ENCODE measurements around the gene BOC.

The BOC gene

DNA sequence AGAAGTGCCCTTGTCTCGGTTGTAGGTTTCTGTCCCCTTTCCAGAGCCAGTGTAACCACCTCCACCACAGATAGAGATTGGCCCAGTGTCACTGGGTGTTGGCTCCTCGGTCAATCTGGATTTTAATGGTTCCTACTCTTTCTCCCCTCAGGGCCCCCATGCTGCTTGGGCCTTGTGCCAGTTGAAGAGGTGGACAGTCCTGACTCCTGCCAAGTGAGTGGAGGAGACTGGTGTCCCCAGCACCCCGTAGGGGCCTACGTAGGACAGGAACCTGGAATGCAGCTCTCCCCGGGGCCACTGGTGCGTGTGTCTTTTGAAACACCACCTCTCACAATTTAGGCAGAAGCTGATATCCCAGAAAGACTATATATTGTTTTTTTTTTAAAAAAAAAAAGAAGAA lies 75.2 kb downstream of the BOC start:
- no peak for DNase-seq (ENCODE audit: low read depth in 2 of 2)

DNA sequence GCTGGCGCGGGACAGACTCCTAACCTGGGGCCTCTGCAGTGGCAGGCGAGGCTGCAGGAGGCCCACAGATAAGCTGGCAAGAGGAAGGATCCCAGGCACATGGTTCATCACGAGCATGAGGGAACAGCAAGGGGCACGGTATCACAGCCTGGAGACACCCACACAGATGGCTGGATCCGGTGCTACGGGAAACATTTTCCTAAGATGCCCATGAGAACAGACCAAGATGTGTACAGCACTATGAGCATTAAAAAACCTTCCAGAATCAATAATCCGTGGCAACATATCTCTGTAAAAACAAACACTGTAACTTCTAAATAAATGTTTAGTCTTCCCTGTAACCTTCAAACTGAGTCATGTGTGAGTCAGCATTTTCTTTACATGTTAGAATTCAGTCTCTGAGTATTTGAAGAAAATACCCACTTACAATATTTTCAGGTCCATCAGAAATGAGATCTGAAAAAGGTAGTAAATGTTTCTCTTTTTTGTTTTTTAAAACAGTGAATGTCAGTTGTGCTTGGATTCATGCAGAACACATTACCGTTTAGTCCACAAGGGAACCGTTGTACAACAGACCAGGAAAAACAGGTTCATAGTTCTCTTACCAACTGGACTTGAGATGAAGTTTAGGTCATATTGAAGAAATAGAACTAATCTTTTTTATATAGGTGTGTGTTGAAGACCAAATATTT lies 75.9 kb downstream of the BOC start:
- DNase-seq (ENCODE audit: low read depth in 2 of 2), result no peak

DNA sequence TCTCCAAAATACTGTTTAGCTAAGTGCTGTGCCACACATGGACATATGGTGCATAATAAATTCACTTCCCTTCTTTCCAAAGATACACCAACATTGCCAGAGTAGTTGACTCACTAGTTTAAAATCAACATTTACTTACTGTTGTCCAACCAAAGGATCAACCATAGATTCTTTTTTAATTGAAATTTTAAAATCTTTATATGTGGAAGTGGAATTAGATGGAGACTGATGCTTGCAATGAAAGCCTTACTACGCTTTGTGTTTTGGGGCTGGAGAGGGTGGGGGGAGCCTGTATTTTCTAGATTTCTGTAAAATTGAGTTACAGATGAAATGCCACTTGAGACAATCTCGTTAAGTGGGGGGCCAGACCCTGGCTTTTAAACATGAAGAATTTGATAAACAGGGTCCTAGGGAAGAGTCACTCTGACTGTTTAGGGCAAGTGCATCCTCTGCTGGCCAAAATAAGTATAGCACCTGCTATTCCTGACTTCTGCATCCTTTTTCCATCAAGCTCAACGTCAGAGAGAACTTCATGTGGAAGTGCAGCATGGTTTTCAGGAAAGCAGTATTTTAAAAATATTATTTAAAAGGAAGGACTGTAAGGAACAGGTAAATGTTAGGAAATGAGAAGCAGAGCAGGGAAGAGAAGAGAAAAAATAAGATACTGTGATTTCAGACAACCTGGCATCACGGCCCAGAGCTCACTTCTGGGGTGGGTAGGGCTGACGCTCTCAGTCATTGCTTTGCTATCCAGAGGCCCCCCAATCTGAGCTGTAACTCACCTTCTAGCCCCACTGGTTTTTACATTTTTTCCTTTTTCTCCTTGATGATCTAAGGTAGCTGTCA lies 76.7 kb downstream of the BOC start:
- peak in 1 of 2 donors; percentile 19 for DNase-seq (ENCODE audit: low read depth in 2 of 2)

DNA sequence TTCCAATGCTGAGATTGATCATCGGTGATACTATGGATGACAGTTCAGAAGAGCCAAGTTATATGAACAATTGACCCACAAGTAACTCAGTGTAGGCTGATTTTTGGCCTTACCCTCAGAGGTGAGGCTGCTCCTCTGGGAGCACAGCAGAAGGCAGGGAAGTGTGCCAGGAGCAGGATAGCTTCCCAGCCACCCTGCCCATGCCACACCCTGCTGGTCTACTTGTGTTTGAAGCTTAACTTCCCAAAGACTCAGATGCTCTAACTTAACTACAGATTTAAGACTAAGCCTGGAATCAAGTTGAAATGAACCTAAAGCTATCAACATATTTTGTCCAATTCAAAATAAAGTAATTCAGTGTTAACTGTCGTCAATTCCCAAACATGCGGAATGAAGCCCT lies 77.5 kb downstream of the BOC start:
- DNase-seq (ENCODE audit: low read depth in 2 of 2), result no peak

DNA sequence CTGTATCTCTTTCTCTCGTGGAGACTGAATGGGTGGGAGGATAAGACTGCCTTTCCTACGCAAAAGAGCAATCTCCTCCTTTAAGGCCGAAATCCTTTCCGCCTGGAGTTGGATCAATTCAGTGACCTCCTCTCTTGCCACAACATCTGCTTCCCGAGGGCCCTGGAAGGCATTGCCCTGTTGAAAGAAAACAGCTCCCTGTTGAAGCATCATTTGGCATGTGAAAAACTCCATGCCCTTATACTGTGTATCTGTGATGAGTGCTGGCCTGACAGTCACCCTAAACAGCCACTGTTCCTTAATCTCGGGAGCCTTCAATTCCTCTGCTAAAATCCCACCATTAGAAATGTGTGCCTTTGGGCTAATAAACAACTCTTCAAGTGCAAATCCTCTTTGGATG lies 80.2 kb downstream of the BOC start:
- no peak for DNase-seq (ENCODE audit: low read depth in 2 of 2)

DNA sequence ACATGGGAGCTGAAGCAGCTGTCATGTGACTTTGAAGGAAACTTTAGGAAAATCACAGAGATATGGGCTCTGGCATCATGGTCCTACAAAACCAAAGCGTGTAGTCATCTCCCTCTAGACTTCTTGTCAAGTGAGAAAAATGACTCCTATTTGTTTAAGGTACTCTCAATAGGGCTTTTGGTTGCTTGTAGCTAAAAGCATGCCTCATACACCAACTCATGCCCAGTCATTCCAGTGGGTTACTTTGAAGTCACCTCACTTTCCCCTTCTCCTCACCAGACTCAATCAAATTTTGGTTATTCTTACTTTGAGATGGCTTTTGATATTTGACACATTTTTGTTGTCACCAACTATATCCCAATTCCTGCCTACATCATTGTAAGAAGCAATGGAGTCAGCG lies 81.6 kb downstream of the BOC start:
- no peak for DNase-seq (ENCODE audit: low read depth in 2 of 2)

DNA sequence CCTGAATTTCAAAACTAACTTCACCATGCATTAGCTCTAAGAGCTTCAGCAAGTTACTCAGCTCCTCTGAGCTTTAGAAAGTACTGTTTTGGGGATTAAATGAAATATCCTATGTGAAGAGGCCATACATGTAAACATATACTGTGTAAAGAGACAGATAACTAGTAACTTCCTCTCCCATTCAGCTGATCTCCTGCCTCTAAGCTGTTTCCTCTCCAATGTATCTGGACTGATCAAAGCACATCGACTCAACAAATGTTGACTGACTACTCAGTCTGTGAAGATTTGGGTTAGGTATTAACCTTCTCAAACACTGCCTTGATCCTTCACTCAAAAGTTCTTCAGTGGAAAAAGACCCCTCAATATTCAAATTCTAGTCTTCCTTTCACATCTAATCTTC lies 82.0 kb downstream of the BOC start:
- no peak for DNase-seq (ENCODE audit: low read depth in 2 of 2)

DNA sequence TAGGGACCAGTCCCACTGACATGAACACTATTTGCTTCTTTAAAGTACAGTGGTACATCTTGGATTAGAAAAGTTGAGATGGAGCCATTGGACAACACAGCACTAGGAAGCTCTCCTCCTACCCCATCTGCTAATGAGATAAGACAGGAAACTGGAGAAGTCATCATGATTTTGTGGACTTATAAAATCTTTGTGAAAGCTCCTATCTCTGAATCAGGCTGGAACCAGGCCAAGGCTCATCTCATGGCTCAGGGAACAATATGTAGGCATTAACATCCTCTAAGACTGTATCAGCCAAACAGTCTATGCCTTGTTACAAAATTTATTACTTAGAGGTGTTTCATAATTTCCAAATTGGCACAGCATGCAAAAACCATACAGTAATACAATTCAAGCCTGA lies 84.1 kb downstream of the BOC start:
- no peak for DNase-seq (ENCODE audit: low read depth in 2 of 2)

DNA sequence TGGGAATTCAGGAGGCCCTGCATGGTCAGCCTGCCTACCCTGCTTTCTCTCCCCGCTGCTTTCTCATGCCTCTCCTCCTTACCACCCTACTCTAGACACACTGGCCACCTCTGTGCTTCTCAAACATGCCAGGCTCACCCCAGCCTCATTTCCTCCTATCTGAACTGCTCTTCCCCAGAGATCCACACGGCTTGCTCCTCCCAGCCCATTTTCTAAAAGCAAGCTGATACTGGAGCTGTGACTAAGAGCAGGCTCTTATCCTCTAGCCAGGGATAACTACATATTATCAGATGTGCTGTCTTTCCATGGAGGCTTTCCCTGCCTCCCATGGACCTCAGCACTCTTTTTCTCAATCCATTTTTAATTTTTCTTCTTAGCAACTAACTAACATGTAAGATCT lies 85.9 kb downstream of the BOC start:
- DNase-seq (ENCODE audit: low read depth in 2 of 2), result no peak

DNA sequence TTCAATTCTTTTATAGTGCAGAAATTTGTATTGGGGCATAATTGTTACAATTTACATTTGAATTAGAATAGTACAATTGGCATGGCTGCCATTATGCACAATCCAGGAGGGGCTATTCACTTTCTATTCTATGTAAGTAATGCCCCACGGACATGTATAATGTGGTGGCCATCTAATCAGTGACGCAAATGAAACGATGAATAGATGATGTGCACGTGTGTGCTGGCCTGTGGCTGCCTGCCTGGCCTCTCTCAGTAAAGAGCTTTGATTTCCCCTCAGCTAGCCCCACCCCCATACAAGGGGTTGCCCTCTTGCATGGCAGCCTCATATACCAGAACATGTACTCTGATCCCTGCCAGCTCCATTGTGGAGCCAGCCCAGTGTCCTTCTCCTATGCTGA lies 86.5 kb downstream of the BOC start:
- DNase-seq (ENCODE audit: low read depth in 2 of 2), result no peak

DNA sequence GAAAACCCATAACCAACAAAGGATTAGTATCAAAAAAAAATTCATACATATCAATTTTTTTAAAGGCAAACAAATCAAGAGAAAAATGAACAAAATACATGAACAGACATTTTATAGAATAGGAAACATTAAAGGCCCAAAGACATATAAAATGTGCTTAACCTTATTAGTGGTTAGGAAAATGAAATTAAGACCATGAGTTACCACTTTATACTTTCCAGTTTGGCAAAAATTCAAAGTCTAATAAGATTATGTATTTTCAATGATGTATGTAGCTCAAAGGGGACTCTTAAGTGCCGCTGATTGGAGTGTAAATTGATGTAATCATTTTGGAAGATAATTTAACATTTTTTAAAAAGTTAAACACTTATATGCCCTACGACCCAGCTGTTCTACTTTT lies 89.2 kb downstream of the BOC start:
- no peak for DNase-seq (ENCODE audit: low read depth in 2 of 2)

DNA sequence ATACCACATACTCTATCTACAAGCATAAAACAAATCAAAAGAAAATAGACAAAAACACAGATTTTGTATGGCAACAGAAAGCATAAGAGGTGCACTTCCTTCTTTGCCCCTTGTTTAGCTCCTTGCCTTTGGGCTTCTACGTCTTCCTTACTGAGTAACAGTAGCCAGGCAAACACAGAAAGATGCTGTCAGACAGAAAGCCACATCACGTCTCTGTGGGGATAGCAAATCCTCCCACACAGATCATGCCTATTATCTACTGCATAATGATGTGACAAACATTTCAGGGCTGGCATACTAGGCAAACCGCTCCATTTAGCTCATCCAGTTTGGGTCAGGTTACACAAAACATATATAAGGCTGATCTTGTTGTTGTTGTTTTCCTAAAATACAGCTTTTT lies 92.7 kb downstream of the BOC start:
- DNase-seq (ENCODE audit: low read depth in 2 of 2), result no peak

DNA sequence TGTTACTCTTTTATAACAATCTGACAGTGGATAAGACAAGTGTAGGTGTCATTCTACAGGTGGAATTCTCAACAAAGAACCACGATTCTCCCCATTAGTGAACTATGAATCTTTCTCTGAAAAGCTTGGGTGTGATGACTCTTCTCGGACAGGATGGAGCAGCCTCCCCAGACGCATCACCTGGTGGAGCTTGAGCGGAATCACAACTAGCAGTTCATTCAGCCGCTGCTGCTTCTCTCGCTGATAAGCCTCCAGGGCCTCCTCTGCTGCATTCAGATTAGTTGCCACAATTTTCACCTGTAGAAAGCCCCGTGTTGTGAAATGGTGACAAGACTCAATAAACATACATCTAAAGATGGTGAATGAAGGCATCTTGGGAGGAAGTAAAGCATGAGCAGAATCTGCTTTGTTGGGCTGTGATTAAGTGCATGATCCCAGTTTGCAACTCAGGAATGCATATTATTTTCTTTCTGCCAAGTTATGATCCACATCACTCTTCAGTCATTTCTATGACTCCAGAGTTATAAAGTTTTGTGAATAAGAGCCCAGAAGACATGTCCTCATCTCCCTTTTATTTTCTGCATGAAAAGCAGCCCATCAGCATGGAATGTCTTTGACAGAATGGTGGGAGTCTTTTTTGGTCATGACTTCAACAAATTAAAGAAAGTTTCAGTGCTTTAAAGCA lies 93.6 kb downstream of the BOC start:
- no peak for DNase-seq (ENCODE audit: low read depth in 2 of 2)

DNA sequence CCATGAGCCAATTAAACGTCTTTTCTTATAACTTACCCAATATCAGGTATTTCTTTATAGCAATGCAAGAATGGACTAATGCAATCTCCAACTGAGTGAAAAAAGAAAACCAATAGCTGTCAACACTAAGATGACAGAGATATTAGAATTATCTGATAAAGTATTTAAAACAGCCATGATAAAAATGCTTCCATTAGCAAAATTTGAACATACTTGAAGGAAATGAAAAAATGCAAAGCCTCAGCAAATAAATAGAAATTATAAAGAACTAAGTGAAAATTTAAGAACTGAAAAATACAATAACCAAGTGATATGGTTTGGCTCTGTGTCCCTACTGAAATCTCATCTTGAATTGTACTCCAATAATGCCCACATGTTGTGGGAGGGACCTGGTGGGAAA lies 99.6 kb downstream of the BOC start:
- DNase-seq (ENCODE audit: low read depth in 2 of 2), result no peak

DNA sequence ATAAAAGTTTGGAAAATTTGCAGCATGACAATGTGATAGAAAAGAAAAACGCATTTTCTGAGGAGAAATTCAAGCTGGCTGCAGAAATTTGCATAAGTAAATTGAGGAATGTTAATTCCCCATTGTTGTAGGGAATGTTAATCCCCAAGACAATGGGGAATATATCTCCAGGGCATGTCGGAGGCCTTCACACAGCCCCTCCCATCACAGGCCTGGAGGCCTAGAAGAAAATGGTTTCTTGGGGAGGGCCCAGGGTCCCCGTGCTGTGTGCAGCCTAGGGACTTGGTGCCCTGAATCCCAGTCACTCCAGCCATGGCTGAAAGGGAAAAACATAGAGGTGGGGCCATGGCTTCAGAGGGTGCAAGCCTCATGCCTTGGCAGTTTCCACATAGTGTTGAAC lies 101.1 kb downstream of the BOC start:
- DNase-seq (ENCODE audit: low read depth in 2 of 2), result no peak

DNA sequence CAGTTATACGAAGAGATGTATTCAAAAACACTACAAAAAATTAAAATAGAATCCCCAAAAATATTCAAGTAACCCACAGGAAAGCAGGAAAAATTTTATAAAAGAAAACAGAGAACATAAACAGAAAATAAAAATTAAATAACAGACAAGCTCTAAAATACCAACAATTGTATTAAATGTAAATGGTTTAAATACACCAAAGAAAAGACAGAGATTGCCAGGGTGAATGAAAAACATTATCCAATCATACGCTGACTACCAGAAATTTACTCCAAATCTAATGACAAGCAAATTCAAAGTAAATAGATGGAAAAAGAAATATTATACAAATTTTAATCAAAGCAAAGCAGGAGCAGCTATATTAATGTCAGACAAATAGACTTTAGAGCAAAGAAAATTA lies 103.6 kb downstream of the BOC start:
- no peak for DNase-seq (ENCODE audit: low read depth in 2 of 2)

DNA sequence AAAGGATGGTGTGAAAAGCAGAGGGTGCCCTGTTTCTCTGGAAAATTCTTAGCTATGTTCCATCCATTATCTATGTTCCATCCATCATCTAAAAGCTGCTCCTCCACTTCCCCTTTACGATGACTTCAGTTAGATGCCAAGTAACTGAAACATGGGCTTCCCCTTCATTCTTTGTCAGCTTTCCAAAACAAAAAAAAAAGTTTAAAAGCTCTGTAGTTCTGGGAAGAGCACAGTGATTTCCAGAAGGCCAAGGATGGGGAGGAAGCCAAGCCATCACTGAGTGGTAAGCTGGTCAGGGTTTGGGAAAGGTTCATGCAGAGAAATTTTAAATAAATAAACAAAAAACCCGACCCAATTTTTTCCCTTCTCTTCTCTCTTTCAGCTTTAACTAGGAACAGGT lies 118.4 kb downstream of the BOC start:
- DNase-seq (ENCODE audit: low read depth in 2 of 2), result no peak

DNA sequence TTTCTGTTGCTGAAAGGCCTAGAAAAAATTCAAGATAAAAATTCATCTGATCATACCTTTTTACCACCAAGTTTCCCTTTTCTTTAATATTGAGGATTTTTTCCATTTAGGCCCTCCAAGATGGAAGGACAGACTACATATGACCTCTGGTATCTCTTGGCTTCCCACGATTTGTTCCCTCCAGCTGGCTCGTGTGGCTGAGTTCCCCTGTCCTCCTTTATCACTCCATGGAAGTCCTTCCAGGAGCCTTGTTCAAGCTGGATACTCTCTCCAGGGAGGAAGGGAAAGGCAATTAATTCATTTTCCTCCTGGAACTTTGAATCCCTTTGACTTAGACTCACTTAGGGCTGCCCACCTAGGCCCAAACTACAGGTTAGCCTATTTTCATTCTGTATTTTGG lies 119.4 kb downstream of the BOC start:
- DNase-seq (ENCODE audit: low read depth in 2 of 2), result no peak

DNA sequence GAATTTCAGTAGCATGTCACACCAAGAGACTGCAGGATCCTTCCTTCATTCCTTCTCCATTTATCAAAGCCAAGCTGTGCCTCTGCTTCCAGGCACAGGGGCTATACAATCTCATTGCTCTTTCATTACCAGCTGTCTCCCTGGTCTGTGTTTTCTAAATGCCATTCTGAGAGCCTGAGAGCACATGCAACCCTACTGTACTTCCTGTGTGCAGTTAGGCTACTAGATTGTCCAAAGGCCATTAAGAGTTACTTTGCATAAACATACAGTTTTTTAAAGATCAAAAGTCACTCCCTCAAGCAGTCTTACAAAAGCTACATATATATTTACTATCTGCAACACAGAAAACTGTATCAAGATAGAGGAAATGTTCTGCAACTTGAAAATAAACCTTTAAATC lies 119.8 kb downstream of the BOC start:
- no peak for DNase-seq (ENCODE audit: low read depth in 2 of 2)
